Measurements from ENCODE around the gene ZNF750. TPM values are rescaled to one million over a fixed set of nuclear protein-coding genes. Genes with fewer than 3 reads are reported as not detected.

The ZNF750 gene
- not detected for total RNA-seq

DNA sequence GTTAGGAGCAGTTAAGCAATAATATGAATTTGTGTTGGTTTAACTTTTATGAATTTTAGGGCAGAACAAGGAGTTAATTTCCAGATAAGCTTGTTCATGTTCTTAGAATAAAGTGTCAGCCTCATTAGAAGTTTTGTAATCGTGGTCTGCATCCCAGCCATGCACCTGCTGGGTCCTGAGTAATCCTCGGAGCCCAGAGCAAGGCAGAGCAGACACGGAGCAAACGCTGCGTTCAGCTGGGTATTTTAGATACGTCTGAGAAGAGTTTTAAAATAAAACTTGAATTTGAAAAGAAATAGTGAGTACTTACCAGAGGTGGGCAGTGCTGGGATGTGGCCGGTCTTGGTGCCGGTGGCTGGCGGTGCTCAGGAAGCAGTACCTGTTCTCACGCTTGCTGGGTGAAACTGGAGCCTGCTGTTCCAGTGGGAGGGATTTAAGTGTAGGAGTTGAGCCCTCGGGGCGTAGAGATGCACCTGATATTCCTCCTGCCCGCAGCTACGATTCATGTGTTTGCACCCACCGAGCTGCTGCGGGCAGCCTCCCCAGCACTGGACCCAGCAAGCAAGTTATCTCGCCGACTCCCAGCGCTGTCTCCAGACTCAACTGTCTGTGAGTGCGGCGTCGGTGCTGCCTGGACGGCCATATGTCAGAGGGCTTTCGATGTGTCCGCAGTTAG, at the start of gene ZNF750:
Gene ZNF750, minus strand, starts transcription at position 406 of the 676 bp plus-strand sequence. CDS start 7,568 bp downstream, outside the sequence.
- H3K4me1 Mint-ChIP-seq (ENCODE audit: low read depth), result peaks cover 12% of the 10 kb centered on the region
- no peak within 1 kb of the TSS for H3K4me3 Mint-ChIP-seq
- CTCF ChIA-PET, result no interaction called here
- no peaks in the 10 kb centered on the region for H3K27me3 Mint-ChIP-seq (ENCODE audit: low read depth)
- intact Hi-C loops (cut with micrococcal nuclease), result no loop called here
- H3K9me3 Mint-ChIP-seq, result no peaks in the 10 kb centered on the region
- DNase-seq, result no peak
- H3K27ac Mint-ChIP-seq, result no peak within 1 kb of the TSS
- H3K36me3 Mint-ChIP-seq (ENCODE audit: low read depth), result peaks cover 1% of the 10 kb centered on the region

DNA sequence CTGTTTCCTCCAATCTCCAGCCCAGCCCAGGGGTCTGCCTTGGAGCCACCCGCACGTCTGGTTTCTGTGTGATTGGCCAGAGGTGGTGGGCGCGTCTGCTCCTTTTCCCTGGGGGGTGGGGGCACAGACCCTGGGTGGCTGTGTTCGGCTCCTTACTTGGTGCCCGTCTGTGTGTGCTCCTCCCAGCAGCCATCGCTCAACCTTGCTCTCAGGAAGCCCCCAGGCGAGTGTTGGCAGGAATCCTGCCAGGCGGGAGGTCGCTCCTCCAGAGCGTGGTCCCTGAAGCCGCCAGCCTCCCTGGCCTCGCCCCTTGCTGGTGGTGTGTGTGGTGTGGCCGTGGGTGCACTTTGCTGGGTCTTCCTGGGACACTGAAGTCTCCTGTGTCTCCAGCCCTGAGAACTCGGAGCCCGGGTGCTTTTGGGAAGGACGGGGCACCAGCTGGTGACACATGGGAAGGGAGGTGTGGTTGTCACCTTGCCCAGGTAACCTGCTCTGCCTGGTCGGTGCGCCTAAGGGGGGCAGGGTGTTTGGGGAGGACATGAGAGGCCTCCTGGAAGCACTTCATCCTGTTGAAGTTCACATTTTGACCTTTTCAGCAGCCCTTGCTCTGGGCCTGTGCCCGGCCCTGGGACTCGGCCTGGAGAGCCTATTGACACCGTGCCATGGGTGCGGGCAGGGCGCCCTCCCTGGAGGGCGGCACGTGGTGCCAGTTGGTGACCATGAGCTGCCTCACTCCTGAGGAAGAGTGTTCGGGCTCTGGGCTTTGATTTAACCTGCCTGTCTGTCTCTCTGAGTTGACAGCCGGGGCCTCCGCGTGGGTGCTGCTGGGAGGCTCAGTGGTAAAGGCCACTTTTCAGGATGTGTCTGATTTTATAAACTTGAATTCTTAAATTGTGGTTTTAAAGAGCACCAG, 49.0 kb upstream of the ZNF750 start:
- no peak for DNase-seq
- CTCF ChIA-PET, result interaction anchor here (1.5 kb wide), 1 partner anchor 29 kb away, joined by 5 read pairs; no protein-coding TSS in a partner anchor
- Mint-ChIP-seq H3K36me3 (ENCODE audit: low read depth) (no peaks in the 10 kb centered on the region), H3K27ac (no peak overlapping the region), H3K27me3 (ENCODE audit: low read depth) (no peaks in the 10 kb centered on the region), H3K4me3 (no peak overlapping the region), H3K4me1 (ENCODE audit: low read depth) (peaks cover 41% of the 10 kb centered on the region), H3K9me3 (no peaks in the 10 kb centered on the region)
- intact Hi-C loops (cut with micrococcal nuclease), result no loop called here

DNA sequence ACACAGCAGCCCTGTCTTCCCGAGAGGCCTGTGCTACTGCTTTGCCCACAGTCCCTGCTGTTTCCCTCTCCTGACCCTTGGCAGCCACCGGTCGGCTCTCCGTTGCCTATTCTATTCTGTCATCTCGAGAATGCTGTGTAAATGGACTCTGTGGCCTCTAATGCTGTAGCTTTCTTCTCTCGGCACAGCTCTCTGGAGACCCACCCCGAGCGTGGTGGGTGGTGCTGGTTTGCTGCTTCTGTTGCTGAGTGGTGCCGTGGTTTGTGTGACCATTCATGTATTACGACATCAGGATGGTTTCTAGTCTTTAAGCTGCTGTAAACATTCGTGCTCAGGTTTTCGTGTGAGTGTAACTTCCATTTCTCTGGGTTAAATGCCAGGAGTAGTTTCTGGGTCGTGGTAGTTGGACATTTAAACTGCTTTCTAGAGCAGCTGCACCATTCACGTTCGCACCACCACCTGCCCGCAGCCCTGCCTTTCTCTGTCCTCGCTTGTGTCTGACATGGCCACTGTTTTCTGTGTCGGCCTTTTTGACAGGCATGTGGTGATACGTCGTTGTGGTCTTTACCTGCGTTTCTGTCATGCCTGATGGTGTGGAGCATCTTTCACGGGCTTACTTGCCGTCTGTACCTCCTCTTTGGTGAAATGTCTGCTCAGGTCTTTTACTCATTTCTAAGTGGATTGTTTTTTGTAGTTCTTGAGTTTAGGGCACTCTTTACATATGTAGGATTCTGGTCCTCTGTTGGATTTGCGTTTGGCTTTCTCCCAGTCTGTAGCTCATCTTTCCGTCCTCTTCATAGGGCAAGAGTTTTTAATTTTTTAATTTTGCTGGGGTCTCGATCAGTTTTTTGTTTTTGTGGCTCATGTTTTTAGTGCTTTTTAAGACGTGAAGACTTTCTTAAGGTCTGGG, 47.7 kb upstream of the ZNF750 start:
- DNase-seq, result no peak
- H3K4me3 Mint-ChIP-seq, result no peak overlapping the region

DNA sequence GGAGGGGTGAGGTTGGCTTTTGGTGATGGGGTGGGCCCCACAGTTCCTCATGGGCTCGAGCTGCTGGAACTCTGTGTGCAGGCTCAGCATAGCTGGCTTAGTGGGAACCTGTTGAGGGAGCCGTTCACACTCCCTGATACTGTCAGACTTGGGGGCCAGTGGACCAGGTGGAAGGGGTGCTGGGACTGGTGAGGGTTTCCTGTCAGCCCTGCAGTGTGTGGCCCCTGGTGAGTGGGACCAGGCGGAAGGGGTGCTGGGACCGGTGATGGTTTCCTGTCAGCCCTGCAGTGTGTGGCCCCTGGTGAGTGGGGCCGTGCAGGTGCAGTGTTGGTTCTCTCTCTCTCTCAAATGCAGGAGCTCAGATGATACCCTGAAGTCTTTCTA, 45.1 kb upstream of the ZNF750 start:
- H3K4me3 Mint-ChIP-seq, result no peak overlapping the region
- DNase-seq, result peak; percentile 64
- no peaks in the 10 kb centered on the region for H3K36me3 Mint-ChIP-seq (ENCODE audit: low read depth)
- intact Hi-C loops (cut with micrococcal nuclease), result loop anchor here (1.0 to 5.0 kb wide), 3 partner anchors 8 to 167 kb away; no protein-coding TSS in a partner anchor
- no peaks in the 10 kb centered on the region for H3K9me3 Mint-ChIP-seq
- peak overlapping the region; percentile 71 for H3K27ac Mint-ChIP-seq
- H3K4me1 Mint-ChIP-seq (ENCODE audit: low read depth), result peaks cover 53% of the 10 kb centered on the region
- H3K27me3 Mint-ChIP-seq (ENCODE audit: low read depth), result no peaks in the 10 kb centered on the region
- CTCF ChIA-PET, result interaction anchor here (0.9 to 1.3 kb wide), 4 partner anchors 8 to 21 kb away, joined by 3 to 6 read pairs (median 4); no protein-coding TSS in a partner anchor

More for the DNA sequence above, 47.7 kb upstream of the ZNF750 start:
- no peaks in the 10 kb centered on the region for H3K36me3 Mint-ChIP-seq (ENCODE audit: low read depth)
- H3K4me1 Mint-ChIP-seq (ENCODE audit: low read depth), result peaks cover 41% of the 10 kb centered on the region
- H3K27me3 Mint-ChIP-seq (ENCODE audit: low read depth), result no peaks in the 10 kb centered on the region
- H3K9me3 Mint-ChIP-seq, result no peaks in the 10 kb centered on the region
- CTCF ChIA-PET, result no interaction called here
- intact Hi-C loops (cut with micrococcal nuclease), result no loop called here
- no peak overlapping the region for H3K27ac Mint-ChIP-seq

DNA sequence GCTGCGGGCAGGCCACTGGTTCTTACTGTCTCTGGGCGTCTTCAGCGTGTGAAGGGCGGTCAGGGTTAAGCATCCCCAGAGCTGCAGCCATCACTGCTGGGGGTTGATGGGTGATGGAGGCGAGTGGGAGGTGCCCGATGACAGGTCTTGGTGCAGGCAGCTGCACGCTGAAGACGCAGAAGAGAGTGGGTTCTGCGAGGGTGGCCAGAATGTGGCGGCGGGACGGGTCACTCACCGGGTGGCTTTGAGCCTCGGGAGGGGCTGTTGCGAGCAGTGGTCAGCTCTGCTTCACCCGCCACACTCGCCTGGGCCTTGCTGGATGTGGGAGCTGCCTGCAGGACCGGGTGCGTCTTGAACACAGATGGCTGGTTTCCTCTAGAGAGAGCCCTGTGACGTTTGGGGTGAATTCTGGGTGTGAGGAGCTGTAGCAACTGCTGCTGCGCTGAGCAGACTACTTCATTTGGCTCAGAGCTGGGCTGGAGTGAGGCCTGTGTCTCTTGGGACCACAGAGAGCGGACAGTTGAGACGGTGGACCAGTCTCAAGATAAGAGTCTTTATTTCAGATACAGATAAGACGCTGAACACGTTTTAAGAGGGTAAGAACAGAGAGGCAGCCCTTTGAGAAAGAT, 44.6 kb upstream of the ZNF750 start:
- Mint-ChIP-seq H3K27ac (peak overlapping the region; percentile 71), H3K36me3 (ENCODE audit: low read depth) (no peaks in the 10 kb centered on the region), H3K4me3 (no peak overlapping the region), H3K4me1 (ENCODE audit: low read depth) (peaks cover 55% of the 10 kb centered on the region), H3K9me3 (no peaks in the 10 kb centered on the region), H3K27me3 (ENCODE audit: low read depth) (no peaks in the 10 kb centered on the region)
- CTCF ChIA-PET, result interaction anchor here (0.9 to 1.1 kb wide), 2 partner anchors 8 to 9 kb away, joined by 3 to 4 read pairs; no protein-coding TSS in a partner anchor
- no peak for DNase-seq
- intact Hi-C loops (cut with micrococcal nuclease), result loop anchor here (5.0 kb wide), 1 partner anchor 168 kb away; no protein-coding TSS in a partner anchor

DNA sequence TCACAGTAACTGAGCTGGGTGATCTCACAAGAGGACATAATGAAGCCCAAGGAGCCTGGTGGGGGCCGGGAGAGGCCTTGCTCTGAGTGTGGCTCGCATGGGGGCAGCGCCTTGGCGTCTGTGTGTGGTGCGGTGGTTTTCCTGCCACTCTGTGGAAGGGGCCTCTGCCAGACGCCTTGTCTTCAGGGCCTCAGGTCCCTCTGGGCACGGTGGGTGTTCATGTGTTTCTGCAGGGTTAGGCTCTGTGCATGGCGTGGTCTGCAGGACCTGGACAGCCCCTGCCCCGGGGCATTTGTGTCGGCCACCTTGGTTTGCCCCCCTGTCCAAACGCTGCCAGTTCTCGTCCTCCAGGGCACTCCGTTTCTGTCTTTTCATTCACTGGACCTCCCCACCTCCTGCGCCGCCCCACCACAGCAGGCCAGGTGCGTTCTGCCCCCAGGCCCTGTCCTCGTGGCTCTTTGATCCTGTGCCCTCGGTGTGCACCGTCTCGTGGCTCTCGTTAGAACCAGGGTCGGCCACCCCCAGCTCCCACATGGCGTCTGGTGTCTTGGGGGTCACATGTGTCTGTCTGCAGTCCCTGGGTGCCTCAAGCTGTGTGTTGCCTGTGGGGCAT, 43.7 kb upstream of the ZNF750 start:
- intact Hi-C loops (cut with micrococcal nuclease), result loop anchor here (2.0 to 5.0 kb wide), 2 partner anchors 19 to 169 kb away; no protein-coding TSS in a partner anchor
- Mint-ChIP-seq H3K4me3 (peak overlapping the region; percentile 70), H3K27ac (no peak overlapping the region), H3K27me3 (ENCODE audit: low read depth) (no peaks in the 10 kb centered on the region), H3K9me3 (no peaks in the 10 kb centered on the region), H3K36me3 (ENCODE audit: low read depth) (no peaks in the 10 kb centered on the region), H3K4me1 (ENCODE audit: low read depth) (peaks cover 63% of the 10 kb centered on the region)
- CTCF ChIA-PET, result interaction anchor here (0.6 kb wide), 1 partner anchor 104 kb away, joined by 3 read pairs; no protein-coding TSS in a partner anchor
- no peak for DNase-seq

DNA sequence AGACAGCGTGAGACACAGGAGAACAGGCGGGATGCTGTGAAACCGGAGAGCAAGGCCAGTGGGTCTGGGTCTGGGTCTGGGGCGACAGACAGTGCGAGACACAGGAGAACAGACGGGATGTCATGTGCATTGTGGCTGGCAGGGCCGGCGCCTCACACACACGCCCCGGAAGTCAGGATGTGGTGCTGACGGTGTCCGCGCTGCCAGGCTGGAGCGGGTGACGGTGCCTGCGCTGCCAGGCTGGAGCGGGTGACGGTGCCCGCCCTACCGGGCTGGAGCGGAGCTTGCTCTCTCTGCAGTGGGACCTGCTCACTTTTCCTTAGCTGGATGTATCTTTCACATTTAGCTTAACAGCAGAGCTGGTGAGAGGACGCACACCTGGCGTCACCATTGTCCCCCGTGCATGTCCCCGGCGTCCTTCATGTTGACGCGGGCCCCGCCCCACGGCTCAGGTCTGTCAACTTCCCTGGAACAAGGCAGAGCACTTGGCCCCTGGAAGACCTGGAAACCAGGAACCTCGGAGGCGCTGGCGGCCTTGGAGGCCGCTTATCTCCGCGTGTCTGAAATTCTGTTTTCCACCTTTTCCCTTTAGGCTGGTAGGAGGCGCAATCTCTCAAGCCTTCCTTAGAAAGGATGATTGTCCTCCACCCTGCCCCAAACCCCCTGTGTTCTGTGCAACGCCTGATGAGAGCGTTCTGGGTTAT, 43.0 kb upstream of the ZNF750 start:
- intact Hi-C loops (cut with micrococcal nuclease), result loop anchor here (2.0 to 5.0 kb wide), 2 partner anchors 18 to 169 kb away; no protein-coding TSS in a partner anchor
- Mint-ChIP-seq H3K36me3 (ENCODE audit: low read depth) (no peaks in the 10 kb centered on the region), H3K4me1 (ENCODE audit: low read depth) (peaks cover 69% of the 10 kb centered on the region), H3K27ac (peak overlapping the region; percentile 89), H3K27me3 (ENCODE audit: low read depth) (no peaks in the 10 kb centered on the region), H3K9me3 (no peaks in the 10 kb centered on the region), H3K4me3 (peak overlapping the region; percentile 70)
- CTCF ChIA-PET, result interaction anchor here (0.6 kb wide), 2 partner anchors 39 to 103 kb away, joined by 3 read pairs; no protein-coding TSS in a partner anchor
- peak; percentile 90 for DNase-seq

DNA sequence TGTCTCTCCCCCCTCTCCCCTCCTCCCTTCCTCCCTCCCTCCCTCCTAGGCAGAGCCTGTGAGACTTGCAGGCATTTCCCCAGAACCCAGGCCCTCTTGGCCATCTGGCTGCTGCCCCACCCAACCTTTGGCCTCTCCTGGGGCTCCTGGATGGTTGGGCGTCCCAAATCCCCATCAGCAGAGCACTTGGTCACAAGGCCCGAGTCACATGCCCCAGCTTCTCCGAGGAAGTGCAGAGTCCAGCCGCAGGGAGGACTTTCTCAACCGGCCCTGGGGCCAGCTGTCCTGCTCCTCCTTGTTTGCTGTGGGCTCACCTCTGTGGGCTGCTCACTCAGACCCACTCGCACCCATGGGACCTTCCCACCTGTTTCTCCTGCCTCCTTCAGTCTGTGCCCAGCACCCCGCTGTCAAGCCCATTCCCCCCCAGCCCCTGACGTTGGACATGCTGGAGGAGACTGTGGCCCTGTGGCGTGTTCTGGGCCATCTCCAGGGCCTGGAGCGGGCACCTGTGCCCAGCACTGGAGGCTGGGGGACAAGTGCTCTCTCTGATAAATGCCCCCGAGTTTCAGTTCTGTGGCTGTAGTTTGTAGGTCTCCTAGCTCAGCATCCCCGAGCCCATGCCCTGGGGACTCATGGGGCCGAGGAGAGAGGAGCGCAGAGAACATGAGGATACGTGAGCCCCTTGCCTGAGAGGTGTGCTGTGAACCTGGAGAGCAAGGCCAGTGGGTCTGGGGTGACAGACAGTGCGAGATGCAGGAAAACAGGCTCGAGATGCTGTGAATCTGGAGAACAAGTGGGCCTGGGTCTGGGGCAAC, 42.3 kb upstream of the ZNF750 start:
- Mint-ChIP-seq H3K36me3 (ENCODE audit: low read depth) (no peaks in the 10 kb centered on the region), H3K4me3 (peak overlapping the region; percentile 70), H3K27ac (peak overlapping the region; percentile 89), H3K9me3 (no peaks in the 10 kb centered on the region), H3K27me3 (ENCODE audit: low read depth) (no peaks in the 10 kb centered on the region), H3K4me1 (ENCODE audit: low read depth) (peaks cover 75% of the 10 kb centered on the region)
- DNase-seq, result no peak
- intact Hi-C loops (cut with micrococcal nuclease), result loop anchor here (2.0 to 5.0 kb wide), 2 partner anchors 17 to 170 kb away; no protein-coding TSS in a partner anchor
- CTCF ChIA-PET, result interaction anchor here (0.6 to 1.4 kb wide), 2 partner anchors 38 to 102 kb away, joined by 3 read pairs; no protein-coding TSS in a partner anchor

DNA sequence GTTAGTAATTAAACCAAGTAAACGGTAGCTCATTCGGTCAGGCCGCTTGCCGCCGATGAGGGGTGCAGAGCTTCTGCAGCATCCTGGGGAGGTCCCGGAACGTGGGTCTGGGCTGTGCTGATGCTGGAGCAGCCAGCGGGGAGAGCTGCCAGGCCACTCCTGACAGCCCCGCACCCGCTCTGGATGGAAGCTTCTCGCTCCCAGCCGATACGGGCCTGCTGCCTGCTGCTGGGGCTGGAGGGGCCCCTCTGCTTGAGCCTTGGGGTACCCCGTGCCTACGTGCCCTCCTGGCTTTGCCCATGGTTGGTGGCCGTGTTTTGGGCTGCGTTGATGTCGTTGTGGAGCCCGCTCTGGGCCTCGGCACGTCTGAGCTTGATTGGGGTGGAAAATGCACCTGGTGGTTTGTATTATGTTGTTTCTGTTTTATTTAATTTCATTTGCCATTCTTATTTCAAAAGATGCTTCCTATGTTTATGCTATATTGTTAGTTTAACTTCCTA, 41.6 kb upstream of the ZNF750 start:
- no peak for DNase-seq
- no peaks in the 10 kb centered on the region for H3K27me3 Mint-ChIP-seq (ENCODE audit: low read depth)
- peak overlapping the region; percentile 89 for H3K27ac Mint-ChIP-seq
- H3K4me3 Mint-ChIP-seq, result no peak overlapping the region
- intact Hi-C loops (cut with micrococcal nuclease), result loop anchor here (5.0 kb wide), 1 partner anchor 171 kb away; no protein-coding TSS in a partner anchor
- H3K4me1 Mint-ChIP-seq (ENCODE audit: low read depth), result peaks cover 82% of the 10 kb centered on the region
- no peaks in the 10 kb centered on the region for H3K9me3 Mint-ChIP-seq
- no peaks in the 10 kb centered on the region for H3K36me3 Mint-ChIP-seq (ENCODE audit: low read depth)
- CTCF ChIA-PET, result interaction anchor here (1.4 kb wide), 1 partner anchor 101 kb away, joined by 3 read pairs; no protein-coding TSS in a partner anchor

All from activated naive CD4-positive, alpha-beta T cell treated with anti-CD3 and anti-CD28 coated beads for 36 hours (primary cell).